K562 treated with DMSO at 1 percent for 48 hours (cell line): ENCODE results near the gene ALDH3A2. TPM values are rescaled to one million over a fixed set of nuclear protein-coding genes. Genes with fewer than 3 reads are reported as not detected.

Experiments
- total RNA-seq: library from RNA; unstranded; fragments of 300-600 nt; gene quantifications from 2 replicates; pipeline ENCODE4 v1.2.3, GENCODE V29; 2022; ENCODE audit warnings: low replicate concordance; ENCODE audit errors: extremely low read depth

ALDH3A2 gene
- not detected in 2 replicates for total RNA-seq

GRCh38 chr17:19648475-19649273 lies at the start of gene ALDH3A2:
Gene ALDH3A2 (plus strand): TSS chr17:19648751. CDS start chr17:19648972, 221 bp downstream.

GRCh38 chr17:19716108-19717030 lies 67.8 kb downstream of the ALDH3A2 start, which contains the start of gene SLC47A2:
Gene SLC47A2 (minus strand): TSS chr17:19716584. CDS start chr17:19716555, 29 bp downstream.

Other genes with a start within 250 kb of the ALDH3A2 start
- gene RNF112, start 237.5 kb upstream of the ALDH3A2 start, total RNA-seq: not detected in 2 replicates
- not detected in 2 replicates for gene SLC47A1, start 114.9 kb upstream of the ALDH3A2 start, total RNA-seq
- gene SLC47A2, start 67.8 kb downstream of the ALDH3A2 start, total RNA-seq: not detected in 2 replicates
- gene ALDH3A1, start 99.5 kb downstream of the ALDH3A2 start, total RNA-seq: not detected in 2 replicates
- not detected in 2 replicates for gene ULK2, start 219.2 kb downstream of the ALDH3A2 start, total RNA-seq